NCI-H2227 treated with DMSO at 0.1 percent for 48 hours (cell line): Measurements from ENCODE around the gene PGM1.
"Not testable (repeated sequence)": the region's sequence is repeated elsewhere in the genome, so short reads cannot be mapped to it uniquely, and the experiment has no call there.

ENCODE experiments used
- DNase-seq: peaks from one replicate; lab custom pipeline; 2025; lab: John Stamatoyannopoulos, UW

The PGM1 gene

GRCh38 chr1:63593303-63593885, at the start of gene PGM1:
TSS of gene PGM1 (plus strand) at chr1:63593411. CDS start at chr1:63593489, 78 bp downstream.
- DNase-seq = peak; percentile 82

- no peak for DNase-seq
These were observed 47.4 kb upstream of the PGM1 start for GRCh38 chr1:63545780-63546179.

- DNase-seq = no peak
These were observed 45.5 kb upstream of the PGM1 start for GRCh38 chr1:63547621-63548294.

GRCh38 chr1:63548303-63548702, 44.9 kb upstream of the PGM1 start:
- no peak for DNase-seq

GRCh38 chr1:63548877-63549276, 44.3 kb upstream of the PGM1 start:
- DNase-seq = no peak

GRCh38 chr1:63555480-63555879, 37.7 kb upstream of the PGM1 start:
- DNase-seq = no peak

GRCh38 chr1:63557365-63557987, 35.7 kb upstream of the PGM1 start:
- DNase-seq = peak; percentile 1

- no peak for DNase-seq
These were observed 33.9 kb upstream of the PGM1 start for GRCh38 chr1:63559357-63559756.

GRCh38 chr1:63563745-63564144, 29.5 kb upstream of the PGM1 start:
- DNase-seq = no peak

GRCh38 chr1:63569068-63569467, 24.1 kb upstream of the PGM1 start:
- no peak for DNase-seq

GRCh38 chr1:63569640-63570316, 23.4 kb upstream of the PGM1 start:
- DNase-seq = no peak

- DNase-seq = not testable (repeated sequence)
These were observed 20.5 kb upstream of the PGM1 start for GRCh38 chr1:63572686-63573085.

- not testable (repeated sequence) for DNase-seq
These were observed 18.9 kb upstream of the PGM1 start for GRCh38 chr1:63574203-63574796.

GRCh38 chr1:63575340-63575826, 17.8 kb upstream of the PGM1 start:
- DNase-seq = peak; percentile 16

GRCh38 chr1:63586326-63586725, 6.9 kb upstream of the PGM1 start:
- DNase-seq = not testable (repeated sequence)

GRCh38 chr1:63590166-63590560, 3.0 kb upstream of the PGM1 start:
- DNase-seq = no peak

GRCh38 chr1:63592536-63593302, 492 bp upstream of the PGM1 start:
- peak; percentile 40 for DNase-seq

GRCh38 chr1:63593886-63594605, 835 bp downstream of the PGM1 start:
- peak; percentile 23 for DNase-seq

- DNase-seq = no peak
These were observed 2.2 kb downstream of the PGM1 start for GRCh38 chr1:63595435-63595834.

- DNase-seq = no peak
These were observed 6.6 kb downstream of the PGM1 start for GRCh38 chr1:63599799-63600198.

GRCh38 chr1:63600248-63600647, 7.0 kb downstream of the PGM1 start:
- no peak for DNase-seq
